ENCODE results near the gene GRIA4. TPM values are rescaled to one million over a fixed set of nuclear protein-coding genes. Genes with fewer than 3 reads are reported as not detected.

Gene GRIA4
- polyA plus RNA-seq, 5 donors: 0.38 to 0.69 (median 0.51) TPM

DNA sequence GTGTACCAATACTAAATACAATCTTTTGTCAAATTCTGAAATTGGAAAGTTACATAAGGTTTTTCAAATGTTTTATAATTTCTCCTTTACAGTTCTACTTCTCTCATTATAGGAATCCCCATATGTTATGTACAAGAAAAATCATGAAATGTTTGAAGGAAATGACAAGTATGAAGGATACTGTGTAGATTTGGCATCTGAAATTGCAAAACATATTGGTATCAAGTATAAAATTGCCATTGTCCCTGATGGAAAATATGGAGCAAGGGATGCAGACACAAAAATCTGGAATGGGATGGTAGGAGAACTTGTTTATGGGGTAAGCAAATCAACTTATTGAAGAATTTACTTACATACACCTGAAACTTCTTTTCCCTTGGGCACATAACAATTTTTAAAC lies 308.7 kb downstream of the GRIA4 start:
- DNase-seq: no peak

DNA sequence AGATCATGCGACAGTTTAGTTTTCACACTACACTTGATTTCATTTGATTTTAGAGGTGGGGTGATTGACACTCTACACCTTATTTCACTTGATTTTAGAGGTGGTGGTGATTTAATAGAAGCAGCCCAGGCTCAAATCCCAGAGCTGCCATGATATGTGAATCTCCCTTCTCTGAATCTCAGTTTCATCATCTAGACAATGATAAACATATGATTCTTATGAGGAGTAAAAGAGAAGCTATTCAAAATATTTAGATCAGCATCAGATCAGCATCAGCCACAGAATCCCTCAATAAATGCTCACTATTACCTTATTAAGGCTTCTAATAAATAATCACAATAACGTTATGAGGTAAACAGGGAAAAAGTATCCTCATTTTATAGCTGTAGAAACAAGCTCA lies 313.4 kb downstream of the GRIA4 start:
- DNase-seq: no peak

DNA sequence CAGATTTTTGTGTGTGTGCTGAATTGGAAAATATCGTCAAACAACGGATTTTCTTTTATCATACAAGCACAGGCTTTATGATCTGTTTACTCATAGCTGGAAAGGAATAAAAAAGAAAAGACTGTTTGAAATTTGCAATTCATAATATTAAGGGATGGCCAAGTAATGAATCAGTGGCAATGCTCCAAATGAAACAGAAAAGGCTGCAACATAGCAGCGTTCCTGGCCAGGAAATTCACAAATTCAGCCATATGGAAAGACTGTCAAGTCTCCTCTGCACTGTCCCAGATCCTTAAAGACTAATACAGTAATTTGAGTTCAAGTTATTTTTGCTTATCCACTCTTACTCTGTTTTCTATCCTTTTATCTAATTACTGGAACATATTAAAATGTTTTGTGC lies 313.9 kb downstream of the GRIA4 start:
- DNase-seq: peak; percentile 76 to 81

DNA sequence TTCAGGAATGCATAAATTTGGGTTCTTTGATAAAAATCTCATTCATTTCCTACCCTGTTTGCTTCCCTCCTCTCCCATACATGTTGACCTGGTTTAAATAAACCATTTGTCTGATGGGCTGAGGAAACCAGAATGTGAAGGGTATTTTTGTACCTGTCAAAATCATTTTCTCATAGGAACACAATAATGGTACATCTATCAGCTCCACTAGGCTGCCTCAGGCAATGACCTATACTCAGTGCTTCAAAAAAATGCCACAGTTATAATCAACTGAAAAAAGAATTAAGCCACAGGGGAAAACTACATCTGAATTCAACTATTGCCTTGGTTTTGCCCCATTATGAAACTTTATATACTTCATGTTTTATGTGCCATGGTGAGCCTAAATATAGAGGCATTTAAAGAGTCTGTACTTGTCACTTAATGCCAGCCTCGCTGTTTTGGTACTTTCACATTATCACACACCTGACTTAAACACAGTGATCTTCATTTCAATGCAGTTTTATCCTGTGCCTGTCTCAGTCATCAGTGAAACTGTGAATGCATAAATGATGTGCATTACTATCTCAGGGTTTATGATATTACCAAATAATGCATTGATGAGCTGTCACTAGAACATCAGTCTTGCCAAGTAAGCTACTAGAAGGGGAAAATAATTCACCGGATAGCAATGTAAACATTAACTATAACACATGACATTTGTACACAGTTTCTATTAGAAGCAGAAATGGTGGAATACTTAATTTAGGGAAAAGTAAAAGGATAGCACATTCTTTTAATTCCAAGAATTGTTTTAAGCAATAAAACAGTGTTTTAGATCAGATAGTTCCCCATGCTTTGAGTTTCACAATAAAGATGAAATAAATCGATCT lies 319.4 kb downstream of the GRIA4 start:
- DNase-seq: no peak

DNA sequence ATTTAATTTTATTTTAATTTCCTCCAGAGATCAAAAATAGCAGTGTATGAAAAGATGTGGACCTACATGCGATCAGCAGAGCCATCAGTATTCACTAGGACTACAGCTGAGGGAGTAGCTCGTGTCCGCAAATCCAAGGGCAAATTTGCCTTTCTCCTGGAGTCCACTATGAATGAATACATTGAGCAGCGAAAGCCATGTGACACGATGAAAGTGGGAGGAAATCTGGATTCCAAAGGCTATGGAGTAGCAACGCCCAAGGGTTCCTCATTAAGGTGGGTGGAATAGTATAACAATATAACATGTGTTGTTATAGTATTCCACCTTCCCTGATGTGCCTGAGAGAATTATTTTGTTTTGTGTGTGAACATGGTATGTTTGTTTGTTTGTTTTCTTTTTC lies 323.8 kb downstream of the GRIA4 start:
- no peak for DNase-seq

DNA sequence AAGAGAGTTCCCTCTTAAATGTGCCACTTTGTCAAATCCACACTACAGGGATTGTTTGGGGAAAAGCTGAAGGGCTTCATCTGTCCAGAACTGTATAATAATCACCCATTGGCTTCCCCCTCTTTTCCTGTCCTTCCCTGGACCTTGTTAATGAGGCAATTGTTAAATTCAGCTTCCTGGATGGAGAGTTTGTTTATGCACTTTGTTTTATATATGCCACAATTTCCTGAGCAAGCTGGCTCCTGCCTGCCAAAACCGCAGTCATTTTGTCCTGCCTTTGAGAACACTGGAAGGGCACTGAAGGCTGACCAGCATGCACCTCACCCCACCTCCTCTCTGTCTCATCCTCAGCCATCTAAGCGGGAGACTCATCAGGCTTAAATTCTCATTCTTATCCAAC lies 325.9 kb downstream of the GRIA4 start:
- DNase-seq: no peak

DNA sequence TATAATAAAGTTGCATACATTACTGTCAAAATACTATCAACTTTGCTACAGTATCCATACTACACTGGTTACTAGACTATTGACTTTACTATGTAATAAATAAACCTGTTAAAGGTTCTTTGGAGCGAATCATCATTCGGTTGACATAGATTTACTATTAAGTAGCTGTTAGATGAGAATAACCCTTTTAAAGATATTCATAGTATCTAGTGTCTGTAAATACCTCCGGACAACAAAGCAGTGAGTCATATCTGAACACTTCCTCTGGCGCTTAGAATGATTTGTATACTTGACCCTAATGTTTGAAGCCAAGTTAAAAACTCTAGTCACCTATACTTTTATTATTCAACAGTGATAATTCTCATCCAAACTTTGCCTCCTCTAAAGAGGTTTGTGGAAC lies 327.5 kb downstream of the GRIA4 start:
- DNase-seq: no peak

DNA sequence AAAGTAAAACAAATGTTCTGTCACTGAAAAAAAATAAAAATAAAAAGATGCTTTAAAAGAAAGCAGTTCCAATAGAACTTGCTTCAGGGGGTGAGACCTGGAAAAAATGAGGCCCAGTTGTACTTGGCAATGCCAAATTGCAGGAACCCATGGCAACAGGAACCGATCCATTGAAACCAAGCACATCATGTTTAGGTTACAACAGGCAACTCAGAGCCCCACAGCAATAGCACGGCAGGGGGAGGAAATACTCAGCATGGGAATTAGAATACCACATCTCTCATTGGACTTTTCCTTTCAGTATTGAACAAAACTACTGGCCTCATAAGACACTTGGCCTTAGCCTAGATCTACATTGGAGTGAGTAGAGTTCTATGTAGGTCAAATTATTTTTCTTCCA lies 327.9 kb downstream of the GRIA4 start:
- DNase-seq: no peak

DNA sequence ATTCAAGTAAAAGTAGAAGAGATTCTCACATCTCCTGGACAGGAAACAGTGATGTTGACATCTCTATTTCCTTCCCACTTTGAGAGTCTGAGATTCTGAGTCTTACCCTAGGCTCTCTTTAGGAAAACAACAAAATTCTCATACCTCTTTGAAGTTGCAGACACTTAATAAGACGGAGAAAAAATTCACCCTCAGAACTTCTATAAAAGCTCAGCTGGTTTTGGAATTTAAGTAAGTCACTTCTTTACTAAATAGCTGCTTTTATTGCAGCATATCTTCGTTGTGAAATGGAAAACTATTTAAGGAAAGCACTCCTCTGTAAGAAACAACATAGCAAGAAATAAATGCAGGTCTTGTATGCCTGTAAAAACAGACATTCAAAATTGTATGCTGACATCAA lies 333.0 kb downstream of the GRIA4 start:
- no peak for DNase-seq

DNA sequence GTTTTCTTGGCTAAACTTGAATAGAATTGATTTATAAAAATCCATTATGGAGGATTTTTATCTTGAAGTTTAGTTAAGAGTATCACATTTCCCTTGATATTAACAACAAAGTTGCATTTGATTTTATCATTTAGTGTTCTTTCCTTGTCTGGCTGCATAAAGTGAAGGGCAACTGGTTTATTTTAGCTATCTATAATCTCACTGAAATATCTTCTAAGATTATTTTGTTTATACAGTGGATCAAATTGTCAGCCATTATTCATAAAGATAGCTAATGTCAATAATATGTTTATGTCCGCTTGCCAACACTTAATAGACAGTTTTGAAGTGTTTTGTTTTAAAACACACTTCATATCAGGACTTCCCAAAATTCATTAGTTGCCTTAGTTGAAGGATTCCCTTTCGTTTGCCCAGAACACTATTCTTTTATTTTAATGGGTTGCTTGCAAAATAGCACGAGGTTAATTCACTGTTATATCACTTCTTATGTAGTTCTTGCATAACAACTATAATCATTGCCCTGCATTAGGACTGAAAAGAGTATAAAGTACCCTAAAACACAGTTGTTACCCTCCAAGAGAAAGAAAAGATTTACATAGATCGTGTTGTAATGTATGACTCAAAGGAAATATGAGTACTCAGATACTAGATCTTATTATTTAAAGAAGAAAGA lies 339.2 kb downstream of the GRIA4 start:
- DNase-seq: peak in 1 of 2 donors; percentile 48

DNA sequence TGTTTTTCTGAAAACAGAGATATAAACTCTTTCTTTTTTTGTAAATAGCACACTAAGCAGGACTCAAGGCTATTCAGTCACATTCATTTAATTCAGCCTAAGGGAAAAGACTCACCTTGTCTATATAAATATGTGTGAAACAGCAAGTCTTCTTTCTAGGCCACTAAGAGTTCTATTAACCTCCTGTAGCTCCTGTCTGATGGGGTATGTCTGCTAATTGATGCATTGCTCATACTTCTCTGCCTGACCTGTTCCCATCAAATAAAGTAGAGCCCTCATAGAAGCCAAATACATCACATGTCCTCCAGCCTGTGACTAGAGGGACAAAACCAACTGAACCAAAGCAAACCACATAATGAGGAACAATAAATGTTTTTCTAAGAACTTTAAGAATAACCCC lies 344.0 kb downstream of the GRIA4 start:
- DNase-seq: no peak

DNA sequence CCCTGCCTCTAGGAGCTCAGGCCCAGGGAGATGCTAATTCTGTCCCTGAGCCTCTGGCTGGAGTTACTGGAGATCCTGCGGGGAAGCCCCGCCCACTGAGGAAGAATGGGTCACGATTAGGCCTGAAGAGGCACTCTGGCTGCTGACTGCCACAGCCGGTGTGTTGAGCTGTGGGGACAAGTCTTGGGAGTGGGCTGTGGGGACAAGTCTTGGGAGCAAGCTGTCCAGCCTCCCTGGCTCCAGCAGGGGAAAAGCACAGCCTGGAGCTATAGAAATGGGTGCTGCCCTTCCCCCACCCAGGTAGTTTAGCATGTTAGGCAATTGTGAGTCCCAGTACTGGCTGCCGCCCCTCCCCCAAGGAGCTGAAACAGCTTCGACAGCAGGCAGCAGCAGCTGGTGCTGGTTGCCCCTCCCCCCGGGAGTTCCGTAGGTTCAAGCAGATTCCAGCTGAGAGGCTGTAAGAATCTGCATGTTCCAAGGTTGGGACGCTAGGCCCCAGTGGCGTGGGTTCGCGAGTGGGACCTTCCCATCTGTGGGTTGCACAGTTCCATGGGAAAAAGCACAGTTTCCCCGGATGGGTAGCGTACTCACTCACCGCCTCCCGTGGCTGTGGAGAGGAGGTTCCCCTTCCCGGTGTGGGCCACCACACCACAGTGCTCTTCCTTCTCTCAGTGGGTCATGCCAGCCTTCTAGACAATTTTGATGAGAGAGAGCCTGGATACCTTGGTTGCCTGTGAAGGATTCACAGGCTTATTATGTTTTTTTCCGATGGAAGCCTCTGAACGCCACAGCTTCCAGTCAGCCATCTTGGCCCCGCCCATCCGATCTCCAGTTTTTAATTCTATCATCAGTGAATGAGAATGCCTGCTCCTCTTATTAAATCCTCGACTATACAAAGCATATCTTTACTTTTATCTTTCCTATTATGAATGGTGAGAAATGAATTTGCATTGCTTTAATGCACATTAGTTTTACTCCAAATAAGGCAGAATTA lies 350.7 kb downstream of the GRIA4 start:
- no peak for DNase-seq

DNA sequence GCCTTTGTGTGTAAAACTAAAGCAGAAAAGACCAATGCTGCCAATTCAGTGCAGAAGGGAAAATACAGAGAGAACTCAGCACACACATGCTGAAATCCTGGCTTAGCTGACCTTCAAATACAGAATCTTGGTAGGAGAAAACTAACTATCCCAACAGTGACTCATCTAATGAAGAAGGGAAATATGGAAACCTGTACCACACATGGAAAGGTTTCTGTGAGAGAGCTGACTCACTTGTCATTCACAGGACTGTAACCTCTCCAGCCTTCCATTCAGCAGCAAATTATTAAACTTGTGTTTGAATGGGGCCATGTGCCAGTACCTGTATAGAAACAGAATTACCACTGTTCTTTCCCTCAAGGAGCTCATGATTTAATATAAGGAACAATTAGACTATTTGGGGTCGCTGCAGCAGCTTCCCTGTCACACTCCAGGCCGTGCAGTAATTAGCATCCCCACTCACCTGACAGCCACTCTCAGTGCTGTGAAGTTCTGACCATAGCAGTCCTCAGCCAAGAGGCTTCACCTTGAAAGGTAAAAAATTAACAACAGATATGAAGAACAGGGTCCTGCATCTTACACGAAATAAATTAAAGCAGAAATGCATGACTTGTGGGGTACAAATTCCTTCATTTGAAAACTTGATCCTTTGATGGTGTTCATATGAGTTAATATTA lies 358.3 kb downstream of the GRIA4 start:
- DNase-seq: no peak

DNA sequence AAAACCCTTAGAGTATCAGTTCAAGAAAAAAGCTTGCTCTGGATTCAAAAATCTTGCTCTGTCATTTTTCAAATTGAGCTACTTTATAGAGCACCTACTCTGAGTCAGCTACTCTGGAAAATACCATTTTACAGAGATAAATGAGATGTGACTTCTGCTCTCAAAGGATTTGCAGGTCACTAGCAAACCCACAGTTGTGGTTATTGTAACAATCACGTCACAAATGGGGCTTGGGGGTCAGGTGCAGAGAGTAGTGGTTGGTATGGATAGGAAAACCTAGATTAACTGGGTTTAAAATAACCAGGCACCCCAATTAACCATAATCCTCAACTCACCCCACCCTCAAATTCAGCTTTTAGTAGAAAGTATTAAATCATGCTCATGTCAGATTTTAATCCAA lies 359.9 kb downstream of the GRIA4 start:
- no peak for DNase-seq

DNA sequence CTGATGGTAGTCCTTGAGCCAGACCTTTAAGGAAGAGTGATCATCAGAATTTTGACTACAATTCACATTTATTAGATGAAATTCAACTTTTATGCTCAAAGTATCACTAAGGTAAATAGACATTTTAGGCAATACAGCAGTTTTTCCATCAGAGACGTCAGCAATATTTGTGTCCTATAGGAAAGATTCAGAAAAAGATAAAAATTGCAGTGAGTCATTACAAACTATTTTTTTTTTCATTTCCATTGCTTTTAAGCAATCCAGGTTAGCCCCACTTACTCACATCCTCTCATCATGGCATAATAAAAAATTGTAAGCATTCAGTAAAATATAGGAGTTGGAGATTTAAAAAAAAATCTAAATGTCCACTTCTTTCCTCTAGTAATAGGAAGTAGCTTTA lies 365.3 kb downstream of the GRIA4 start:
- no peak for DNase-seq

DNA sequence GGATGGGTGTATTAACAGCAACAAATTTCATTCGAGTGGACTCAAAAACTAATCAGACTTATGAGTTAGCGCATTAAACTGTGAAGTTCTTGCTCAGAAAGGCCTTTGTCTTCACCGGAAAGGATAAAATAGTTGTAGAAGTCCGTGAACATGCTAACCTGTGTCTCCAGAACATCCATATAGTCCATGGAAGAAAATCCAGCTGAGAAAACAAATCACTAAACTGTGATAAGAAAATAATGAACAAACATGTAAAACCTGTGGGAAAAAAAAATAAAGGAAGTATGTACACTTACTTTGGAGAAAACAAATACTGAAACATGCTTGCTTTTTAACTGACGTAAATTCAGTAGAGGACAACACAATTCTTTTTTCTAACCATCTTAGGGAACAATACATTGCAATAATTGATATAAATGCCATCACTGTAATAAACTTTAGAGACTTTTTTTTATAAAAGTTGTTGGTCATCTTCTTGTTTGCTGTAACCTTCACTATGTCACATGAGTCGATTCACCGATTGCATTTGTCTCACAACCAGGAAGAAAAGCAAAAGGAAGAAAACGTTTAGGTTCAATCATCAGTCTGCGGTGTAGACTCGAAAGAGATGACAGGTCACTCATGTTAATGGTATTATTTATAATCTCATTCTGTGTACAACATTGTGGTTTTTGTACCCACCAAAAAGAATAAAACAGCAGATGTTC lies 370.3 kb downstream of the GRIA4 start:
- no peak for DNase-seq

DNA sequence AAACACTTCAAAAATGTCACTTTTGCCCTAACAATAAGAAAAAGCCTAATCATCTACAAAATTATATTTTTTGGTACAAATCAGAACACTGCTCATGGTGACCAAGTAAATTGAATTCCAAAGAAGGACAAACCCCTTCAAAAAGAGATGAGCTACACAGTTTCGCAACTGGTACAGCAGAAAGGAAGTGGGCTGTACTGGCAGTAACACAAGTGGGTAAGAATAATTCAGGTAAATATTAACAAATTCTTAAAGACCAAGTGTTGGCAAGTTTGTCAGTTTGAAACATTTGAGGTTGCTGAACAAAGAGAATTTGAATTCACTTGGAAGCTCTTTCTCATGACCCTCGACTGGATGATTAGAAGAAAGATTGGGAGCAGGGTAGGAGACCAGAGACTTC lies 376.7 kb downstream of the GRIA4 start:
- DNase-seq: no peak

DNA sequence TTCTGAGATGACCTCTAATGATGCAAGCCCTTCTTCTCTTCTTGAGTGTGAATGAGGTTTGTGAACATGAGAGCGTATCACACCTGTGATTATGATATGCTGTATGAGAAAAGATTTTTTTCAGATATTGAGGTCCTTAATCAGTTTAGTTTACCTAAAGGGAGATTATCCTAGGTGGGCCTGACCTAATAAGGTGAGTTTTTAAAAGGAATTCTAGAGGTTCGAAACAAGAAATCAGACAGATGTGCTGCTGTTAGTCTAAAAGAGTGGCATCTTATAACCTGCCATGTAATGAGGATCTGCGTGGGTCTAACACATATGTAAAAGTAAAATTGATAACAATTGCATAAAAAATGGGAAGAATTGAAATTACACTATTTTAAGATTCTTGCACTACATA lies 378.3 kb downstream of the GRIA4 start:
- no peak for DNase-seq

DNA sequence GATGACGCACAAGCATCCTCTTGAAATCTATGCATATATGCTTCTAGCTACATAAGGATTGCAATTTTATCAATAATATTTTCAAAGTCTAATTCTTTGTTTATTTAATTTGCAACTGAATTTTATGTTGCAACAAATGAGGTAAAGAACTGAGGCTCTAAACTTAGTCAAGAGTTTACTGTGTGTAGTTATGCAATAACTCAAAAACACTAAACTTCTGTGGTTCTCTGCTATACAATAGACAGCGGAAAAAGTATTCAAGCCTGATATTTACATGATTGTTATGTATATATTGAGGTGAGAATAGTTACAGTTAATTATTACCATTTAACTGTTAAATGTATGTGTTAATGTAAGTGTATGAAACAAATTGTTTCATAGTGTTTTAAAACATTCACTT lies 379.3 kb downstream of the GRIA4 start:
- DNase-seq: no peak

DNA sequence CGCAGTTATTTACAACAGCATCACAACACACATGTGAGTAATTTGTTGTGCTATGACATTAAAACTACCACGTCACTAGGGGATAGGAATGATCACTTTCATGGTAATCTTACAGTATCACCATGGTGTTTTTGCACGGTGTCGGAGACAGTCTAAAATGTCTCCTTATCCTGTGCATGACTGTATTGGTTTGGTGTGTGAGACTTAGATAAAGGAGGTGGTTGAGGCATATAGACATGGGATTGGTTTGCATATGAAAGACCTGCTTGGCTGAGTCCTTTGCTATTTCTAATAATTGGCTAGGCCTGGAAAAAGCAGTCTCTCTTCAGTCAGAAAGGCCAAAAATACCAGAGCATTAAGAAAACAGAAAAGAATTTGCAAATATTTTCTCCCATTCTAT lies 382.0 kb downstream of the GRIA4 start:
- DNase-seq: no peak

Measured in right lung (tissue), 5 donors.